ENCODE results near the gene RBPMS2. TPM values are rescaled to one million over a fixed set of nuclear protein-coding genes. Genes with fewer than 3 reads are reported as not detected.

Gene RBPMS2

GRCh38 chr15:64690578-64691296, 84.7 kb downstream of the RBPMS2 start:
- peaks cover 11% of the 10 kb centered on the region for H3K79me1 ChIP-seq (ENCODE audit: low read depth, low read length)
- no peaks in the 10 kb centered on the region for H3K9me3 ChIP-seq (replicated peaks in 1 of 2; ENCODE audit: control insufficient read depth in 2 of 2, insufficient read depth in 1 of 2, low read depth in 1 of 2, low read length in 2 of 2)
- H3K18ac ChIP-seq (ENCODE audit: low read length), result no peak overlapping the region
- H3K23ac ChIP-seq (ENCODE audit: low read depth, low read length, poor library complexity), result no peak overlapping the region
- peaks cover 43 to 96% of the 10 kb centered on the region in 2 donors for H3K36me3 ChIP-seq (replicated peaks in 1 of 2; ENCODE audit: control insufficient read depth in 2 of 2, insufficient read depth in 2 of 2, low read length in 2 of 2)
- no peak overlapping the region for H3K4ac ChIP-seq (ENCODE audit: low read length)
- H4K91ac ChIP-seq (ENCODE audit: low read depth, low read length, poor library complexity), result no peak overlapping the region
- no CpG with 5 or more reads among the region's 6 CpGs for WGBS, 2 donors (ENCODE audit: extremely low coverage in 2 of 2, insufficient read length in 2 of 2, insufficient replicate concordance in 1 of 2)
- H3K4me3 ChIP-seq (ENCODE audit: low read length in 2 of 2), result no peak overlapping the region
- H2BK15ac ChIP-seq (ENCODE audit: low read length), result no peak overlapping the region
- no peak overlapping the region for H3K4me2 ChIP-seq (ENCODE audit: insufficient read depth, low read length, poor library complexity, severe bottlenecking)
- H4K8ac ChIP-seq (ENCODE audit: low read depth, low read length), result no peak overlapping the region
- H3K9ac ChIP-seq (ENCODE audit: low read depth, low read length, poor library complexity), result no peak overlapping the region
- no peak for DNase-seq (ENCODE audit: low spot score)
- H3K4me1 ChIP-seq (ENCODE audit: control insufficient read depth in 2 of 2, insufficient read depth in 1 of 2, low read depth in 1 of 2, low read length in 2 of 2), result peaks cover 0 to 2% of the 10 kb centered on the region in 2 donors
- no peaks in the 10 kb centered on the region for H3K27me3 ChIP-seq (ENCODE audit: control insufficient read depth in 3 of 3, insufficient read depth in 3 of 3, low read depth in 1 of 3, low read length in 3 of 3)
- no peak overlapping the region for H2AK5ac ChIP-seq (ENCODE audit: low read depth, low read length)
- no peak overlapping the region for H3K27ac ChIP-seq (replicated peaks; ENCODE audit: low read length)
- no peak overlapping the region for H3K14ac ChIP-seq (ENCODE audit: low read length)
- H2AFZ ChIP-seq (ENCODE audit: low read length), result no peak overlapping the region
- H2BK120ac ChIP-seq (ENCODE audit: low read depth, low read length), result no peak overlapping the region
- H2BK12ac ChIP-seq (ENCODE audit: low read length), result no peak overlapping the region
- H2BK5ac ChIP-seq (ENCODE audit: low read length), result no peak overlapping the region

- Histone ChIP-seq H3K27ac (replicated peaks; ENCODE audit: low read length) (no peak overlapping the region), H2BK5ac (ENCODE audit: low read length) (no peak overlapping the region), H2AK5ac (ENCODE audit: low read depth, low read length) (no peak overlapping the region), H3K9me3 (replicated peaks in 1 of 2; ENCODE audit: control insufficient read depth in 2 of 2, insufficient read depth in 1 of 2, low read depth in 1 of 2, low read length in 2 of 2) (no peaks in the 10 kb centered on the region), H4K8ac (ENCODE audit: low read depth, low read length) (no peak overlapping the region), H4K91ac (ENCODE audit: low read depth, low read length, poor library complexity) (no peak overlapping the region), H3K4ac (ENCODE audit: low read length) (no peak overlapping the region), H3K79me1 (ENCODE audit: low read depth, low read length) (peaks cover 11% of the 10 kb centered on the region), H3K27me3 (ENCODE audit: control insufficient read depth in 3 of 3, insufficient read depth in 3 of 3, low read depth in 1 of 3, low read length in 3 of 3) (no peaks in the 10 kb centered on the region), H3K23ac (ENCODE audit: low read depth, low read length, poor library complexity) (no peak overlapping the region), H2BK120ac (ENCODE audit: low read depth, low read length) (no peak overlapping the region), H3K18ac (ENCODE audit: low read length) (no peak overlapping the region), H2AFZ (ENCODE audit: low read length) (no peak overlapping the region), H3K36me3 (replicated peaks in 1 of 2; ENCODE audit: control insufficient read depth in 2 of 2, insufficient read depth in 2 of 2, low read length in 2 of 2) (peaks cover 47 to 96% of the 10 kb centered on the region in 2 donors), H3K9ac (ENCODE audit: low read depth, low read length, poor library complexity) (no peak overlapping the region), H2BK12ac (ENCODE audit: low read length) (no peak overlapping the region), H3K4me1 (ENCODE audit: control insufficient read depth in 2 of 2, insufficient read depth in 1 of 2, low read depth in 1 of 2, low read length in 2 of 2) (no peaks in the 10 kb centered on the region), H3K4me2 (ENCODE audit: insufficient read depth, low read length, poor library complexity, severe bottlenecking) (no peak overlapping the region), H3K14ac (ENCODE audit: low read length) (no peak overlapping the region), H2BK15ac (ENCODE audit: low read length) (no peak overlapping the region), H3K4me3 (ENCODE audit: low read length in 2 of 2) (no peak overlapping the region)
- no peak for DNase-seq (ENCODE audit: low spot score)
- WGBS, 2 donors (ENCODE audit: extremely low coverage in 2 of 2, insufficient read length in 2 of 2, insufficient replicate concordance in 1 of 2), result no CpG with 5 or more reads among the region's 3 CpGs
Measured at GRCh38 chr15:64690008-64690407, 85.4 kb downstream of the RBPMS2 start.

Small RNAs within 50 kb of the gene (small RNA-seq; reads per million reads assigned to genes)
- not detected for gene AC100830.2 (ENCODE audit: insufficient read depth)
- gene MIR1272 (ENCODE audit: insufficient read depth), result 15.4 reads per million, percentile 73 among the genes with 10 or more reads in this experiment

Measured in neuronal stem cell (in vitro differentiated cells).